ENCODE data around the gene ZCCHC14. TPM values are rescaled to one million over a fixed set of nuclear protein-coding genes. Genes with fewer than 3 reads are reported as not detected.
"Not testable (repeated sequence)": the region's sequence is repeated elsewhere in the genome, so short reads cannot be mapped to it uniquely, and the experiment has no call there.

The ZCCHC14 gene
- total and polyA plus RNA-seq, 2 of the 8 experiments (the other 6 are each of a cell fraction or from before 2014, with no cell fraction given) = 8.2 to 28.2 TPM

DNA sequence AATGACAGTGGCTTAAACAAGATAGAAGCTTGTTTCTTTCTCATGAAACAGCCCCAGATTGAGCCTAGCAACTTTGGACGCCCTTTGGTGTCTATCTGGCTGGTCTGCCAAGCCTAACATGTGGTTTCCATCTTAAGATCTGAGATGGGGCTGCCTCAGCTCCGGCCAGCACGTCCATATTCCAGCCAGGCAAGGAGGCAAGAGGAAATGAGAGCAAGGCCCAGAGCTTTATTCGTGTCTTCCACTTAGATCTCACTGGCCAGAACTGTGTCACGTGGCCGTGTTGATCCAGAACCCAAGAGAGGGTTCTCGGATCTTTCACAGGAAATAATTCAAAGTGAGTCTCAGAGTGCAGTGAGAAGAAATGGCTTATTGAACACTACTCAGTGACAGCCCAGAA, 28.9 kb upstream of the ZCCHC14 start:
- H3K4ac ChIP-seq (replicated peaks; ENCODE audit: insufficient read length, low read depth, low read length); H3K79me2 ChIP-seq (ENCODE audit: control insufficient read depth in 1 of 2, insufficient read depth in 2 of 2, low read length in 2 of 2); H4K8ac ChIP-seq (ENCODE audit: extremely low read depth, insufficient read depth, low read length); DNase-seq (ENCODE audit: low read depth in 1 of 2, low spot score in 2 of 2); H3K4me2 ChIP-seq (ENCODE audit: insufficient read depth in 1 of 2, low read depth in 2 of 2, low read length in 2 of 2); H3K36me3 ChIP-seq (ENCODE audit: control insufficient read depth in 2 of 4, insufficient read depth in 4 of 4, low read length in 3 of 4); H3K14ac ChIP-seq (ENCODE audit: insufficient read length); FAIRE-seq; H3K56ac ChIP-seq (replicated peaks; ENCODE audit: insufficient read length, low read depth, low read length); H2BK12ac ChIP-seq (ENCODE audit: low read depth, low read length); H3K9ac ChIP-seq (replicated peaks in 1 of 4; ENCODE audit: extremely low read depth in 1 of 4, low read depth in 3 of 4, low read length in 3 of 4); H3K4me1 ChIP-seq (replicated peaks in 1 of 4; ENCODE audit: control insufficient read depth in 3 of 4, insufficient read depth in 4 of 4, low read length in 3 of 4); H3K79me1 ChIP-seq (ENCODE audit: low read depth, low read length); H3K18ac ChIP-seq (ENCODE audit: extremely low read depth, low read length); H3K27me3 ChIP-seq (replicated peaks in 1 of 4; ENCODE audit: control insufficient read depth in 3 of 4, extremely low read depth in 1 of 4, insufficient read depth in 3 of 4, low read length in 3 of 4); H3K23me2 ChIP-seq (ENCODE audit: low read depth, low read length); H4K5ac ChIP-seq (ENCODE audit: insufficient read length, low read depth, low read length); H2BK15ac ChIP-seq (ENCODE audit: low read length); H2AK5ac ChIP-seq (ENCODE audit: low read depth, low read length); H2BK5ac ChIP-seq (ENCODE audit: low read depth, low read length); H3K9me3 ChIP-seq (ENCODE audit: insufficient read depth in 2 of 2, low read depth in 1 of 2, low read length in 1 of 2); H2BK120ac ChIP-seq (replicated peaks; ENCODE audit: low read depth, low read length); H3K23ac ChIP-seq (ENCODE audit: insufficient read length); H3K4me3 ChIP-seq (ENCODE audit: extremely low read depth in 1 of 4, insufficient read depth in 2 of 4, low read depth in 3 of 4, low read length in 4 of 4); POLR2A ChIA-PET (ENCODE audit: partially characterized antibody); H2BK20ac ChIP-seq (ENCODE audit: low read length); H3K27ac ChIP-seq (ENCODE audit: low read depth, low read length); H4K20me1 ChIP-seq (replicated peaks in 1 of 2; ENCODE audit: control insufficient read depth in 1 of 2, insufficient read depth in 2 of 2, low read length in 2 of 2); H4K91ac ChIP-seq (replicated peaks; ENCODE audit: insufficient read length, low read length); H2AFZ ChIP-seq (ENCODE audit: low read length): not testable (repeated sequence)
- CTCF ChIA-PET (ENCODE audit: partially characterized antibody) = interaction anchor here (1.4 to 1.9 kb wide), 2 partner anchors 50 to 115 kb away, joined by 4 to 9 read pairs; no protein-coding TSS in a partner anchor
- WGBS, 2 experiments (ENCODE audit: extremely low coverage in 1 of 2, insufficient coverage in 1 of 2, insufficient read length in 1 of 2, insufficient replicate concordance in 2 of 2, low coverage in 1 of 2, low lambda C conversion rate in 2 of 2, missing lambda C conversion rate in 1 of 2) = 89% methylated on average over 7 of the region's 7 CpGs; no CpG with 5 or more reads in 1 of the 2 experiments
